Endothelial cell of umbilical vein (primary cell): ENCODE results near the gene ZBTB12. TPM values are rescaled to one million over a fixed set of nuclear protein-coding genes. Genes with fewer than 3 reads are reported as not detected.

ENCODE experiments used
- BruUV-seq: library from RNA; stranded (reverse); fragments of 400-500 nt; replicated peaks from 2 replicates; lab custom pipeline; 2021; lab: Mats Ljungman, UMichigan
- CTCF ChIA-PET: fragments of 300-600, 350-600 bp; sonication (Branson Sonifier 250); formaldehyde crosslinking; loops from one replicate; lab custom pipeline; 2021; ENCODE audit warnings: antibody characterized with exemption, inconsistent platforms; lab: Charles Lee
- POLR2A ChIA-PET: fragments of 300-600, 350-600 bp; sonication (Branson Sonifier 250); formaldehyde crosslinking; loops from one replicate; lab custom pipeline; 2021; ENCODE audit warnings: antibody characterized with exemption, inconsistent platforms; lab: Charles Lee
- DNase-seq: peaks from one replicate; pipeline ENCODE4 v3.0.0-alpha.2; 2011; ENCODE audit warnings: low read depth, low spot score
- FAIRE-seq: peaks from 2 replicates; lab custom pipeline; 2011; peaks lifted over from hg19 to GRCh38; lab: Jason Lieb, UNC
- H2AFZ ChIP-seq: 2 replicates; pipeline ENCODE4 v1.6.0; 2012; ENCODE audit warnings: low read depth, low read length, control low read depth, inconsistent platforms
- H3K27ac ChIP-seq: 2 replicates; pipeline ENCODE4 v1.5.1; 2011; ENCODE audit warnings: low read depth, mild to moderate bottlenecking, control low read depth, low read length, moderate library complexity; ENCODE audit not compliant: insufficient read depth
- H3K27me3 ChIP-seq, 2 experiments: 2 replicates each; pipeline versions ENCODE4 v1.6.0 to v1.6.1; 2011; ENCODE audit warnings: low read length in 2 of 2, mixed read lengths in 1 of 2; ENCODE audit not compliant: control insufficient read depth in 2 of 2, insufficient read depth in 2 of 2
- H3K36me3 ChIP-seq, 2 experiments: 2 replicates in 1 of 2; 3 replicates in 1 of 2; pipeline ENCODE4 v1.5.1; 2011; ENCODE audit warnings: low read length in 2 of 2, mild to moderate bottlenecking in 1 of 2, moderate library complexity in 1 of 2; ENCODE audit not compliant: control insufficient read depth in 2 of 2, insufficient read depth in 2 of 2; ENCODE audit errors: extremely low read depth in 1 of 2
- H3K4me1 ChIP-seq: 3 replicates; pipeline ENCODE4 v1.5.1; 2011; ENCODE audit warnings: mild to moderate bottlenecking, low read length; ENCODE audit not compliant: control insufficient read depth, insufficient read depth; ENCODE audit errors: extremely low read depth
- H3K4me2 ChIP-seq: 2 replicates; pipeline ENCODE4 v1.6.1; 2011; ENCODE audit warnings: low read length, control low read depth, mixed read lengths; ENCODE audit not compliant: insufficient read depth
- H3K4me3 ChIP-seq, 3 experiments: fragments of 200-600 bp in 1 of 3; sonication (generic), shearing (Covaris generic) in 1 of 3; replicated peaks in 1 of 3; 2 replicates each; pipeline ENCODE4 v1.5.1; 2011 to 2016; ENCODE audit warnings: control low read depth in 3 of 3, low read length in 3 of 3, mild to moderate bottlenecking in 2 of 3, inconsistent platforms in 1 of 3, low read depth in 1 of 3, moderate library complexity in 1 of 3; ENCODE audit not compliant: insufficient read depth in 1 of 3
- H3K79me2 ChIP-seq: 2 replicates; pipeline ENCODE4 v1.6.0; 2012; ENCODE audit warnings: low read length, inconsistent platforms; ENCODE audit not compliant: control insufficient read depth, insufficient read depth
- H3K9ac ChIP-seq: replicated peaks from 2 replicates; pipeline ENCODE3; 2011; ENCODE audit warnings: low read length, control low read depth; ENCODE audit not compliant: insufficient read depth; ENCODE audit errors: extremely low read depth
- H3K9me1 ChIP-seq: replicated peaks from 3 replicates; pipeline ENCODE4 v1.6.0; 2011; ENCODE audit warnings: mild to moderate bottlenecking, low read length; ENCODE audit not compliant: control insufficient read depth, insufficient read depth; ENCODE audit errors: extremely low read depth
- H3K9me3 ChIP-seq: replicated peaks from 2 replicates; pipeline ENCODE4 v1.5.1; 2012; ENCODE audit warnings: low read length, inconsistent platforms; ENCODE audit not compliant: control insufficient read depth, insufficient read depth
- H4K20me1 ChIP-seq: replicated peaks from 2 replicates; pipeline ENCODE3; 2011; ENCODE audit warnings: mild to moderate bottlenecking, low read length; ENCODE audit not compliant: control insufficient read depth, insufficient read depth; ENCODE audit errors: extremely low read depth
- EZH2 ChIP-seq: IDR thresholded peaks from 2 replicates; pipeline ENCODE4 v1.6.1; 2012; ENCODE audit warnings: borderline replicate concordance, low read depth, mild to moderate bottlenecking, moderate library complexity, low read length, inconsistent platforms; ENCODE audit not compliant: severe bottlenecking
- FOS ChIP-seq: IDR thresholded peaks from 2 replicates; pipeline ENCODE4 v1.6.1; 2011; ENCODE audit warnings: mild to moderate bottlenecking, low read length, moderate library complexity, borderline replicate concordance; ENCODE audit not compliant: insufficient read depth
- JUN ChIP-seq: IDR thresholded peaks from 2 replicates; pipeline ENCODE4 v1.6.1; 2011; ENCODE audit warnings: borderline replicate concordance, low read depth; ENCODE audit not compliant: insufficient read length, insufficient read depth
- POLR2A ChIP-seq: IDR thresholded peaks from 2 replicates; pipeline ENCODE4 v1.6.1; 2012; ENCODE audit warnings: low read depth, mild to moderate bottlenecking, control low read depth, low read length
- POLR2AphosphoS5 ChIP-seq: IDR thresholded peaks from 2 replicates; pipeline ENCODE4 v1.6.1; 2012; ENCODE audit warnings: low read depth, mild to moderate bottlenecking, control low read depth, low read length, moderate library complexity; ENCODE audit not compliant: insufficient read depth
- dilution Hi-C: fragments of 300-500 bp; cut with MboI; formaldehyde crosslinking; loops from one replicate; pipeline ENCODE4 v1.15.0; 2019; ENCODE audit warnings: low sequenced_read_pairs; ENCODE audit not compliant: extremely low pct_ligation_motif_present
- intact Hi-C: fragments of 100-400 bp; cut with micrococcal nuclease; formaldehyde crosslinking; loops from one replicate; pipeline ENCODE4 v1.10.0; 2022
- polyA plus RNA-seq, 4 experiments: library from polyadenylated mRNA; depleted of rRNA in 3 of 4; stranded (reverse) in 3 of 4; unstranded in 1 of 4; fragments of >200 nt; gene quantifications; 2 replicates each; pipeline versions ENCODE4 v1.2.1 to v1.2.3, GENCODE V29; 2011 to 2012; ENCODE audit warnings: missing spikeins in 1 of 4
- total RNA-seq: library from RNA; stranded (reverse); gene quantifications from 2 replicates; pipeline ENCODE4 v1.2.3, GENCODE V29; 2021
- TF ChIP-seq, protein P1 (sequence below), 2 donors: IDR thresholded peaks; 1 replicate in 1 of 2; 2 replicates in 1 of 2; pipeline ENCODE4 v1.5.1; 2011; ENCODE audit warnings: low read length in 2 of 2, mild to moderate bottlenecking in 2 of 2, moderate library complexity in 2 of 2, control low read depth in 1 of 2, inconsistent platforms in 1 of 2, low read depth in 1 of 2; ENCODE audit not compliant: insufficient read depth in 1 of 2; ENCODE audit errors: extremely low read depth in 1 of 2
- TF ChIP-seq, protein P2 (sequence below): IDR thresholded peaks from 2 replicates; pipeline ENCODE4 v1.6.1; 2011; ENCODE audit not compliant: insufficient read depth, insufficient read length

The ZBTB12 gene
- total and polyA plus RNA-seq, 2 donors (not counting 3 experiments of a cell fraction or from before 2014, with no cell fraction given): 2.9 to 4.9 TPM

DNA sequence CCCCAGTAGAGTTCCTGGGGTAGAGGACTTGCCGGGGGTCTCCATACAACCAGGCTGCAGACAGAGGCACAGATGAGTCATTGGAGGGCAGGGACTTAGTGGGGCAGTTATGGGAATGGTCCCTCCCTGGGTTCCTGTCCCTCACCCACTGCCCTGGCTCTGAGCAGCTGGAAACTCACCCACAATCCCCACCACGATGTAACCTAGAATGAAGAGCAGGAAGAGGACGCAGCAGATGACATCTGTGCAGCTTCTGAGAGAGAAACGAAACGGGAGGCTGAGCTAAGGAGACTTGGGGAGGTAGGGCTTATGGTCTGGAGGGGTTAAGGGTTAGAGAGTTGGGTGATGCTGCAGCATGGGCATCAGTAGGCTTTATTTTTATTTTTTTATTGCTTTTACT is 26.0 kb downstream of the ZBTB12 start:
- BruUV-seq: no TSS peak
- Histone ChIP-seq H4K20me1 (no peaks in the 10 kb centered on the region), H3K27ac (no peak overlapping the region), H3K9me1 (no peaks in the 10 kb centered on the region), H3K4me2 (no peak overlapping the region), H3K4me3 (no peak overlapping the region), H3K4me1 (peaks cover 6% of the 10 kb centered on the region), H2AFZ (no peak overlapping the region), H3K79me2 (no peaks in the 10 kb centered on the region), H3K36me3 (peaks cover 0 to 12% of the 10 kb centered on the region in 2 experiments), H3K9me3 (no peaks in the 10 kb centered on the region), H3K27me3 (no peaks in the 10 kb centered on the region), H3K9ac (no peak overlapping the region)
- DNase-seq (no peak), FAIRE-seq (no peak)
- ChIA-PET POLR2A (no interaction called here), CTCF (no interaction called here)
- intact Hi-C loops (no loop called here), dilution Hi-C loops (no loop called here)
- TF ChIP-seq, protein P1, sequence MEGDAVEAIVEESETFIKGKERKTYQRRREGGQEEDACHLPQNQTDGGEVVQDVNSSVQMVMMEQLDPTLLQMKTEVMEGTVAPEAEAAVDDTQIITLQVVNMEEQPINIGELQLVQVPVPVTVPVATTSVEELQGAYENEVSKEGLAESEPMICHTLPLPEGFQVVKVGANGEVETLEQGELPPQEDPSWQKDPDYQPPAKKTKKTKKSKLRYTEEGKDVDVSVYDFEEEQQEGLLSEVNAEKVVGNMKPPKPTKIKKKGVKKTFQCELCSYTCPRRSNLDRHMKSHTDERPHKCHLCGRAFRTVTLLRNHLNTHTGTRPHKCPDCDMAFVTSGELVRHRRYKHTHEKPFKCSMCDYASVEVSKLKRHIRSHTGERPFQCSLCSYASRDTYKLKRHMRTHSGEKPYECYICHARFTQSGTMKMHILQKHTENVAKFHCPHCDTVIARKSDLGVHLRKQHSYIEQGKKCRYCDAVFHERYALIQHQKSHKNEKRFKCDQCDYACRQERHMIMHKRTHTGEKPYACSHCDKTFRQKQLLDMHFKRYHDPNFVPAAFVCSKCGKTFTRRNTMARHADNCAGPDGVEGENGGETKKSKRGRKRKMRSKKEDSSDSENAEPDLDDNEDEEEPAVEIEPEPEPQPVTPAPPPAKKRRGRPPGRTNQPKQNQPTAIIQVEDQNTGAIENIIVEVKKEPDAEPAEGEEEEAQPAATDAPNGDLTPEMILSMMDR (IDR thresholded peaks at IDR 0.05; ENCODE audit: extremely low read depth in 1 of 2, insufficient read depth in 1 of 2, low read depth in 1 of 2, low read length in 2 of 2): no peak

DNA sequence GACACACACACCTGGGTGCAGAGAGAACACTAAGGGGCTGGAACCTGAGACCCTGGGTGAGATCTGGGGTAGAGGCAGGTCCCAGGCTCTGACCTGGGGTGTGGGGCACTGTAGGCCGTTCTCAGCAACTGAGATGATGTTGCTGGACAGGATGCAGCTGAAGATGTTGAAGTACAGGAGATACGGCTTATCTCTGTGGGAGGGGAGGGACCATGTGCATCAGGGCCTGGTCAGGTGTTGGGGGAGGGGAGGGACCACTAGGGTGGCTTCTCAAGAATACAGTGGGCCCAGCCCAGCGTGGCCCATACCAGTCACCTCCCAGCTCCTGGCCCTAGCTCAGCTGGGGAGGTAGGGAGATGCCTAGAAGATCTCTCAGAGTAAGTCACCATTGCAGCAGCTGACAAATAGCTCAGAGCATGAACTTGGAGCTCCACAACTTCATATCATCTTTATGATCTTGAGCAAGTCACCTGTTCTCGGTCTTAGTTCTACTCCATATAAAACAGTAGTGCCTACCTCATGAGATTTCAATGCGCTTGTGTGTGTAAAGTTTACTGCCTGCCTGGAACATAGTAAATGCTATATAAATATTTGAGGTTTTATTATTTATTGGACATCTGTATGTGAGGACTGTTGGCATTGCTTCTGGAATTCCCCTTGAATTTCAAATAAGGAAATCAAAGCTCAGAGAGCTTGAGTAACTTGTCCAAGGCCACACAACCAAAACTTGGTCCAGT is 26.9 kb downstream of the ZBTB12 start:
- FAIRE-seq (no peak), DNase-seq (no peak)
- Histone ChIP-seq H4K20me1 (no peaks in the 10 kb centered on the region), H3K27me3 (no peaks in the 10 kb centered on the region), H2AFZ (no peak overlapping the region), H3K4me2 (no peak overlapping the region), H3K27ac (no peak overlapping the region), H3K4me3 (no peak overlapping the region), H3K9me1 (no peaks in the 10 kb centered on the region), H3K4me1 (peaks cover 6% of the 10 kb centered on the region), H3K36me3 (peaks cover 0 to 4% of the 10 kb centered on the region in 2 experiments), H3K9me3 (no peaks in the 10 kb centered on the region), H3K9ac (no peak overlapping the region), H3K79me2 (no peaks in the 10 kb centered on the region)
- ChIA-PET POLR2A (no interaction called here), CTCF (interaction anchor here (1.2 to 1.5 kb wide), 2 partner anchors 11 to 15 kb away, joined by 3 to 7 read pairs; no protein-coding TSS in a partner anchor)
- dilution Hi-C loops: no loop called here
- BruUV-seq: no TSS peak
- intact Hi-C loops: no loop called here
- TF ChIP-seq, protein P2, sequence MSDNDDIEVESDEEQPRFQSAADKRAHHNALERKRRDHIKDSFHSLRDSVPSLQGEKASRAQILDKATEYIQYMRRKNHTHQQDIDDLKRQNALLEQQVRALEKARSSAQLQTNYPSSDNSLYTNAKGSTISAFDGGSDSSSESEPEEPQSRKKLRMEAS: no peak
- TF ChIP-seq EZH2 (no peak), JUN (no peak), POLR2A (no peak), POLR2AphosphoS5 (no peak), FOS (no peak)
